ENCODE results near the gene NBAS. TPM values are rescaled to one million over a fixed set of nuclear protein-coding genes. Genes with fewer than 3 reads are reported as not detected.

Gene NBAS
- total and polyA plus RNA-seq, 2 experiments from 2014 or later = 21.2 to 51.8 TPM

- no peak for DNase-seq
- no peak overlapping the region for H2AFZ ChIP-seq
- no peaks in the 10 kb centered on the region for H3K9me3 ChIP-seq (ENCODE audit: low read depth)
- H3K27ac ChIP-seq = no peak overlapping the region
- H3K79me2 ChIP-seq (ENCODE audit: insufficient read depth) = no peaks in the 10 kb centered on the region
- no peaks in the 10 kb centered on the region for H3F3A ChIP-seq (ENCODE audit: insufficient read depth)
- WGBS, 2 experiments (ENCODE audit: low coverage in 1 of 2, low lambda C conversion rate in 2 of 2, missing lambda C conversion rate in 2 of 2) = 96 to 99% methylated on average over 5 of the region's 5 CpGs
- TF ChIP-seq EZH2phosphoT487 (IDR thresholded peaks at IDR 0.05; ENCODE audit: insufficient read depth, low read depth) (no peak), EZH2 (IDR thresholded peaks at IDR 0.05; ENCODE audit: insufficient read depth, poor library complexity, severe bottlenecking) (no peak)
- no peak overlapping the region for H3K9ac ChIP-seq
- H3K27me3 ChIP-seq (replicated peaks; ENCODE audit: insufficient read depth) = no peaks in the 10 kb centered on the region
- in situ Hi-C loops (cut with MboI) = no loop called here
- H3K4me2 ChIP-seq (ENCODE audit: unreplicated experiment) = no peak overlapping the region
- H3K4me3 ChIP-seq = no peak overlapping the region
- H3K4me1 ChIP-seq (ENCODE audit: insufficient read depth) = no peaks in the 10 kb centered on the region
- no peaks in the 10 kb centered on the region for H3K9me2 ChIP-seq (ENCODE audit: insufficient read depth)
- H4K20me1 ChIP-seq (ENCODE audit: insufficient read depth) = no peaks in the 10 kb centered on the region
- peaks cover 23% of the 10 kb centered on the region; the same call in 1 of the 2 replicates for H3K36me3 ChIP-seq (ENCODE audit: low read depth)
Observed at GRCh38 chr2:15485949-15486348, 75.2 kb downstream of the NBAS start.

- no peaks in the 10 kb centered on the region for H3K27me3 ChIP-seq (replicated peaks; ENCODE audit: insufficient read depth)
- WGBS, 2 experiments (ENCODE audit: low coverage in 1 of 2, low lambda C conversion rate in 2 of 2, missing lambda C conversion rate in 2 of 2) = 98% methylated on average over 3 of the region's 3 CpGs
- no peaks in the 10 kb centered on the region for H4K20me1 ChIP-seq (ENCODE audit: insufficient read depth)
Observed at GRCh38 chr2:15481000-15481399, 80.1 kb downstream of the NBAS start.

DNA sequence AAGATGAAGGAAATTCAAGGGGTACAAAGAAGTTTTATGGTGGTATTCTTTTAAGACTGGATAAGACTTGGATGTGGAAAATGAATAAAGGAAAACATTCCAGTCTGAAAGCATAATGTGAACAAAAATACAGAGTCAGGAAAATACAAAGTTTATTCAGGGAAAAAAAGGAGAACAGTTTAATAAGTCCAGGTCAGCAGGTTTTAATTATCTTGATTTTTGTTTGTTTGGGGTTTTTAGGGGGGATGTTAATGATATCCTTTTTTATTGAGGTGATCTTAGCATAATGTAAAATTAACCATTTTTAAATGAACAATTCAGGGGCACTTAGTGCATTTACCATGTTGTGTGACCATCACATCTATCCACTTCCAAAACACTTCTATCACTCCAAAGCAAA, 80.6 kb downstream of the NBAS start:
- TF ChIP-seq EZH2 (IDR thresholded peaks at IDR 0.05; ENCODE audit: insufficient read depth, poor library complexity, severe bottlenecking) = no peak
- TF ChIP-seq EZH2phosphoT487 (IDR thresholded peaks at IDR 0.05; ENCODE audit: insufficient read depth, low read depth) = no peak
- in situ Hi-C loops (cut with MboI) = no loop called here
- H3K27ac ChIP-seq = no peak overlapping the region
- no peaks in the 10 kb centered on the region for H3K27me3 ChIP-seq (replicated peaks; ENCODE audit: insufficient read depth)
- H3K9me3 ChIP-seq (ENCODE audit: low read depth) = no peaks in the 10 kb centered on the region
- H3K4me1 ChIP-seq (ENCODE audit: insufficient read depth) = no peaks in the 10 kb centered on the region
- 0 out of 2 replicates have a peak, but pooled peaks cover 6% of the 10 kb centered on the region for H3K79me2 ChIP-seq (ENCODE audit: insufficient read depth)
- no peaks in the 10 kb centered on the region for H3F3A ChIP-seq (ENCODE audit: insufficient read depth)
- no peak overlapping the region for H3K4me3 ChIP-seq
- no peak overlapping the region for H3K9ac ChIP-seq
- no peak for DNase-seq
- no peak overlapping the region for H3K4me2 ChIP-seq (ENCODE audit: unreplicated experiment)
- H2AFZ ChIP-seq = no peak overlapping the region
- peaks cover 39% of the 10 kb centered on the region; the same call in 1 of the 2 replicates for H3K36me3 ChIP-seq (ENCODE audit: low read depth)
- no peaks in the 10 kb centered on the region for H4K20me1 ChIP-seq (ENCODE audit: insufficient read depth)
- H3K9me2 ChIP-seq (ENCODE audit: insufficient read depth) = no peaks in the 10 kb centered on the region

More at GRCh38 chr2:15481000-15481399, 80.1 kb downstream of the NBAS start:
- Histone ChIP-seq H3K9me2 (ENCODE audit: insufficient read depth) (no peaks in the 10 kb centered on the region), H3K9me3 (ENCODE audit: low read depth) (no peaks in the 10 kb centered on the region), H3K4me1 (ENCODE audit: insufficient read depth) (no peaks in the 10 kb centered on the region), H3F3A (ENCODE audit: insufficient read depth) (no peaks in the 10 kb centered on the region), H2AFZ (no peak overlapping the region), H3K4me2 (ENCODE audit: unreplicated experiment) (no peak overlapping the region), H3K9ac (no peak overlapping the region), H3K4me3 (no peak overlapping the region), H3K36me3 (ENCODE audit: low read depth) (peaks cover 36% of the 10 kb centered on the region; the same call in 1 of the 2 replicates), H3K79me2 (ENCODE audit: insufficient read depth) (0 out of 2 replicates have a peak, but pooled peaks cover 6% of the 10 kb centered on the region), H3K27ac (no peak overlapping the region)
- DNase-seq = no peak
- TF ChIP-seq EZH2 (IDR thresholded peaks at IDR 0.05; ENCODE audit: insufficient read depth, poor library complexity, severe bottlenecking) (no peak), EZH2phosphoT487 (IDR thresholded peaks at IDR 0.05; ENCODE audit: insufficient read depth, low read depth) (no peak)
- in situ Hi-C loops (cut with MboI) = no loop called here

DNA sequence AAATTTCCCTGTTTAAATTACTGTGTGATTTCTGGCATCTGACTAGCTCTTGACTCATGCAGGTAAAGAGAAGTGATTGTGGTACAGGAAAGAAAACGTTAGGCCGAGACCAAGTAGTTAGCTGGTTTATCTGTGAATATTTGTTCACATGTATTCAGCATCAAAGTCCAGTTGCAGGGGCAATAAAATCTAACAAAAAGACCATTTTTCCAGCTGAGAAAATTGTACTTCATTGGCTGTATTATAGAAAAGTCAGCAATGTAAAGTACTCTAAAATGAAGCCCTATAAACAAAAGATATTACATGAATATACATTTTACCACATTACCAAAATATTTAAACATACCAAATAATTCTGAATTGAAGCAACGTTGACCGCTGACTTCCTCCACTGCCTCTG, 88.3 kb downstream of the NBAS start:
- H3F3A ChIP-seq (ENCODE audit: insufficient read depth) = no peaks in the 10 kb centered on the region
- no peaks in the 10 kb centered on the region for H4K20me1 ChIP-seq (ENCODE audit: insufficient read depth)
- no peak overlapping the region for H2AFZ ChIP-seq
- no peak for TF ChIP-seq EZH2phosphoT487 (IDR thresholded peaks at IDR 0.05; ENCODE audit: insufficient read depth, low read depth)
- no peak for TF ChIP-seq EZH2 (IDR thresholded peaks at IDR 0.05; ENCODE audit: insufficient read depth, poor library complexity, severe bottlenecking)
- no peaks in the 10 kb centered on the region for H3K9me2 ChIP-seq (ENCODE audit: insufficient read depth)
- in situ Hi-C loops (cut with MboI) = no loop called here
- H3K36me3 ChIP-seq (ENCODE audit: low read depth) = peaks cover 56% of the 10 kb centered on the region
- DNase-seq = no peak
- H3K27ac ChIP-seq = no peak overlapping the region
- 95 to 97% methylated on average over 4 of the region's 4 CpGs for WGBS, 2 experiments (ENCODE audit: low coverage in 1 of 2, low lambda C conversion rate in 2 of 2, missing lambda C conversion rate in 2 of 2)
- H3K27me3 ChIP-seq (replicated peaks; ENCODE audit: insufficient read depth) = no peaks in the 10 kb centered on the region
- H3K9me3 ChIP-seq (ENCODE audit: low read depth) = no peaks in the 10 kb centered on the region
- no peaks in the 10 kb centered on the region for H3K79me2 ChIP-seq (ENCODE audit: insufficient read depth)
- no peak overlapping the region for H3K4me2 ChIP-seq (ENCODE audit: unreplicated experiment)
- H3K9ac ChIP-seq = no peak overlapping the region
- no peak overlapping the region for H3K4me3 ChIP-seq
- no peaks in the 10 kb centered on the region for H3K4me1 ChIP-seq (ENCODE audit: insufficient read depth)

- H3K4me1 ChIP-seq (ENCODE audit: insufficient read depth) = no peaks in the 10 kb centered on the region
- H3K9me3 ChIP-seq (ENCODE audit: low read depth) = no peaks in the 10 kb centered on the region
- WGBS, 2 experiments (ENCODE audit: low coverage in 1 of 2, low lambda C conversion rate in 2 of 2, missing lambda C conversion rate in 2 of 2) = 90 to 96% methylated on average over 3 of the region's 3 CpGs
- no peak overlapping the region for H3K4me3 ChIP-seq
- no peak for TF ChIP-seq EZH2phosphoT487 (IDR thresholded peaks at IDR 0.05; ENCODE audit: insufficient read depth, low read depth)
- TF ChIP-seq EZH2 (IDR thresholded peaks at IDR 0.05; ENCODE audit: insufficient read depth, poor library complexity, severe bottlenecking) = no peak
- H3K79me2 ChIP-seq (ENCODE audit: insufficient read depth) = no peaks in the 10 kb centered on the region
- H3K27me3 ChIP-seq (replicated peaks; ENCODE audit: insufficient read depth) = no peaks in the 10 kb centered on the region
- H4K20me1 ChIP-seq (ENCODE audit: insufficient read depth) = no peaks in the 10 kb centered on the region
- no peak for DNase-seq
- H3K9ac ChIP-seq = no peak overlapping the region
- H2AFZ ChIP-seq = no peak overlapping the region
- H3K4me2 ChIP-seq (ENCODE audit: unreplicated experiment) = no peak overlapping the region
- no peaks in the 10 kb centered on the region for H3F3A ChIP-seq (ENCODE audit: insufficient read depth)
- no peak overlapping the region for H3K27ac ChIP-seq
- H3K36me3 ChIP-seq (ENCODE audit: low read depth) = peaks cover 56% of the 10 kb centered on the region
- H3K9me2 ChIP-seq (ENCODE audit: insufficient read depth) = no peaks in the 10 kb centered on the region
- in situ Hi-C loops (cut with MboI) = no loop called here
Observed at GRCh38 chr2:15472133-15472532, 89.0 kb downstream of the NBAS start.

Measured in GM23248 (cell line).